ENCODE measurements around the gene BACH1. TPM values are rescaled to one million over a fixed set of nuclear protein-coding genes. Genes with fewer than 3 reads are reported as not detected.

The BACH1 gene
- total RNA-seq, 1 experiment from 2014 or later: 65.2 TPM

DNA sequence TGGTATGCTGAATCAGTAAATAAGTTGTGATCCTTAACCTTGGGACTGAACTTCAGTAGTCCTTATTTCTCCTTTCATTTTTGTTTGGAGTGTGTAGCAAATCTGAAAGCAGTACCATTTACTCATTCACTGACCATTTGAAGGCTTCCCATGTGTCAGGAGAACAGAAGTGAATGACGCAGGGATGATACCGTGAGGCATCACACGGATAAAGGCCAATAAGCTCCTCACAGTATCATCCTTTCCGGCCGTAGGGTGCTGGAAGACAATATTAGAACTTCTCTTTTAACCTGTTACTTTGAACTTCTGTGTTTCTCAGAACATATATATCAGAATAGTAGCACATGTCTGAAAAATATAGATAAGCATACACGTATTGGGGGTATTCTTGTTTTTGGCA lies 21.3 kb downstream of the BACH1 start:
- H3K4me3 Mint-ChIP-seq (ENCODE audit: unreplicated experiment): no peak overlapping the region
- POLR2A ChIA-PET: no interaction called here
- Histone ChIP-seq H3K4me1 (no peaks in the 10 kb centered on the region), H3K9me3 (no peaks in the 10 kb centered on the region), H3K36me3 (ENCODE audit: control insufficient read depth, insufficient read depth, low read length) (peaks cover 2% of the 10 kb centered on the region), H3K27me3 (replicated peaks; ENCODE audit: control insufficient read depth, insufficient read depth, low read length) (no peaks in the 10 kb centered on the region), H3K4me3 (ENCODE audit: low read depth, low read length) (no peak overlapping the region)
- peaks cover 17% of the 10 kb centered on the region for H3K36me3 Mint-ChIP-seq (ENCODE audit: insufficient read depth, unreplicated experiment)
- no TSS peak for BruUV-seq (replicated peaks)
- CTCF ChIA-PET: no interaction called here
- H3K27ac Mint-ChIP-seq (ENCODE audit: unreplicated experiment): no peak overlapping the region
- H3K4me1 Mint-ChIP-seq (ENCODE audit: low read depth, unreplicated experiment): peaks cover 18% of the 10 kb centered on the region
- no peaks in the 10 kb centered on the region for H3K27me3 Mint-ChIP-seq (ENCODE audit: insufficient read depth, unreplicated experiment)
- intact Hi-C loops (cut with micrococcal nuclease; ENCODE audit: unreplicated experiment): loop anchor here (2.0 kb wide), 1 partner anchor 59 kb away; no protein-coding TSS in a partner anchor
- TF ChIP-seq, protein P1, sequence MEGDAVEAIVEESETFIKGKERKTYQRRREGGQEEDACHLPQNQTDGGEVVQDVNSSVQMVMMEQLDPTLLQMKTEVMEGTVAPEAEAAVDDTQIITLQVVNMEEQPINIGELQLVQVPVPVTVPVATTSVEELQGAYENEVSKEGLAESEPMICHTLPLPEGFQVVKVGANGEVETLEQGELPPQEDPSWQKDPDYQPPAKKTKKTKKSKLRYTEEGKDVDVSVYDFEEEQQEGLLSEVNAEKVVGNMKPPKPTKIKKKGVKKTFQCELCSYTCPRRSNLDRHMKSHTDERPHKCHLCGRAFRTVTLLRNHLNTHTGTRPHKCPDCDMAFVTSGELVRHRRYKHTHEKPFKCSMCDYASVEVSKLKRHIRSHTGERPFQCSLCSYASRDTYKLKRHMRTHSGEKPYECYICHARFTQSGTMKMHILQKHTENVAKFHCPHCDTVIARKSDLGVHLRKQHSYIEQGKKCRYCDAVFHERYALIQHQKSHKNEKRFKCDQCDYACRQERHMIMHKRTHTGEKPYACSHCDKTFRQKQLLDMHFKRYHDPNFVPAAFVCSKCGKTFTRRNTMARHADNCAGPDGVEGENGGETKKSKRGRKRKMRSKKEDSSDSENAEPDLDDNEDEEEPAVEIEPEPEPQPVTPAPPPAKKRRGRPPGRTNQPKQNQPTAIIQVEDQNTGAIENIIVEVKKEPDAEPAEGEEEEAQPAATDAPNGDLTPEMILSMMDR (IDR thresholded peaks at IDR 0.05; ENCODE audit: insufficient read depth in 1 of 2, low read depth in 1 of 2, low read length in 1 of 2, severe bottlenecking in 1 of 2, unreplicated experiment in 1 of 2): no peak
- no peak for DNase-seq
- no peaks in the 10 kb centered on the region for H3K9me3 Mint-ChIP-seq (ENCODE audit: unreplicated experiment)

DNA sequence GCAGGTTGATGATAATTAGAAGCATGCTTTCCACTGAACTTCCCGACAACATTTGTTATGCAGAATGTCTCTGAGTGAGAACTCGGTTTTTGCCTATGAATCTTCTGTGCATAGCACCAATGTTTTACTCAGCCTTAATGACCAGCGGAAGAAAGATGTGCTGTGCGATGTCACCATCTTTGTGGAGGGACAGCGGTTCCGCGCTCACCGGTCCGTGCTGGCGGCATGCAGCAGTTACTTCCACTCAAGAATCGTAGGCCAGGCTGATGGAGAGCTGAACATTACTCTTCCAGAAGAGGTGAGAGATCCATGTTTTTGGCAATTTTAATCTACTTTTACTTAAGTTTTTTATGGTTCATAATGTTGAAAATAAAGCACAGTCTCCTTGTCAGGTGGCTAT lies 22.5 kb downstream of the BACH1 start:
- Mint-ChIP-seq H3K4me3 (ENCODE audit: unreplicated experiment) (no peak overlapping the region), H3K9me3 (ENCODE audit: unreplicated experiment) (no peaks in the 10 kb centered on the region), H3K36me3 (ENCODE audit: insufficient read depth, unreplicated experiment) (peaks cover 26% of the 10 kb centered on the region), H3K4me1 (ENCODE audit: low read depth, unreplicated experiment) (peaks cover 14% of the 10 kb centered on the region), H3K27ac (ENCODE audit: unreplicated experiment) (no peak overlapping the region), H3K27me3 (ENCODE audit: insufficient read depth, unreplicated experiment) (no peaks in the 10 kb centered on the region)
- POLR2A ChIA-PET: no interaction called here
- Histone ChIP-seq H3K9me3 (no peaks in the 10 kb centered on the region), H3K4me1 (no peaks in the 10 kb centered on the region), H3K27me3 (replicated peaks; ENCODE audit: control insufficient read depth, insufficient read depth, low read length) (no peaks in the 10 kb centered on the region), H3K36me3 (ENCODE audit: control insufficient read depth, insufficient read depth, low read length) (peaks cover 2% of the 10 kb centered on the region), H3K4me3 (ENCODE audit: low read depth, low read length) (no peak overlapping the region)
- no peak for DNase-seq
- TF ChIP-seq, protein P1 (IDR thresholded peaks at IDR 0.05; ENCODE audit: insufficient read depth in 1 of 2, low read depth in 1 of 2, low read length in 1 of 2, severe bottlenecking in 1 of 2, unreplicated experiment in 1 of 2): no peak
- intact Hi-C loops (cut with micrococcal nuclease; ENCODE audit: unreplicated experiment): loop anchor here (2.0 kb wide), 1 partner anchor 60 kb away; no protein-coding TSS in a partner anchor
- TSS peak; percentile 8 for BruUV-seq (replicated peaks)
- CTCF ChIA-PET: no interaction called here

DNA sequence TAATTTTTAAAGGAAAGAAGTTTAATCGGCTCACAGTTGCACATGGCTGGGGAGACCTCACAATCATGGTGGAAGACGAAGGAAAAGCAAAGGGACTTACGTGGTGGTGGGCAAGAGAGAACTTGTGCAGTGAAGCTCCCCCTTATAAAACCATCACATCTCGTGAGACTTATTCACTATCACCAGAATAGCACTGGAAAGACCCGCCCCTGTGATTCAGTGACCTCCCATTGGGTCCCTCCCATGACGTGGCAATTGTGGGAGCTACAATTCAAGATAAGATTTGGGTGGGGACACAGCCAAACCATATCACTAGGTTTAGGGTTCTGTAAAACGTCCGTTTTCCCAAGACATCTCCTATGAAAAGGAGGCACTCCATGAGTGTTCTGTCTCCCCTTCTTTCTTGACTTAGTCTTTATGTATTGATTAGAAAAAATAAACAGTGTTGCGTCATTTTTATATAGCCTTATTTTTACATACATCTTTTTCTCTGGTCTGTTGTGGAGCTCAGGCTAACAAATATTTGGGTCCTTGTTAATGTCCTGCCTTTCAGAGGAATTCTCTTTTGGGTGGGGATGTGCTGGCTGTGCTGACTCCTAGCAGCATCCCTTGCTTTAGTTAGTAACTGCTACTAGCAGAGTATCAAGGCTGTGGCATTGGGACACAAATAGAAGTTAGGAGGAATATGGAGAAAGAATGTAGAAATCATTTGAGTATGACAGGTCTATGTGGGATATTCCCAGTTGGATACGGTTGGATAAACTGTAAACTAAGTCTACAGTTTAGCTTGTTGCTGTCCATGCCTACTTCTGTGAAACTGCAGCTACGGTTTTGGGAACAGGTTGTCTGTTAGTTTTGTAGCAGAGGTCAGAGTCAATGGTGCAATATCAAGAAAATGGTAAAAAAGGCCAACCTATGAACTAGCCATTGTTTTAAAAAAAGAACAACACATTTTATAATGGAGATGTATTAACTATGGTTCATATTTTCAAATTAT lies 23.5 kb downstream of the BACH1 start:
- no peaks in the 10 kb centered on the region for H3K27me3 ChIP-seq (replicated peaks; ENCODE audit: control insufficient read depth, insufficient read depth, low read length)
- Mint-ChIP-seq H3K36me3 (ENCODE audit: insufficient read depth, unreplicated experiment) (peaks cover 35% of the 10 kb centered on the region), H3K27me3 (ENCODE audit: insufficient read depth, unreplicated experiment) (no peaks in the 10 kb centered on the region), H3K9me3 (ENCODE audit: unreplicated experiment) (no peaks in the 10 kb centered on the region), H3K4me3 (ENCODE audit: unreplicated experiment) (no peak overlapping the region), H3K27ac (ENCODE audit: unreplicated experiment) (no peak overlapping the region), H3K4me1 (ENCODE audit: low read depth, unreplicated experiment) (peaks cover 13% of the 10 kb centered on the region)
- BruUV-seq (replicated peaks): no TSS peak
- ChIA-PET CTCF (no interaction called here), POLR2A (no interaction called here)
- no peak overlapping the region for H3K4me3 ChIP-seq (ENCODE audit: low read depth, low read length)
- intact Hi-C loops (cut with micrococcal nuclease; ENCODE audit: unreplicated experiment): loop anchor here (2.0 kb wide), 1 partner anchor 61 kb away; no protein-coding TSS in a partner anchor
- DNase-seq: no peak
- H3K36me3 ChIP-seq (ENCODE audit: control insufficient read depth, insufficient read depth, low read length): peaks cover 4% of the 10 kb centered on the region
- no peaks in the 10 kb centered on the region for H3K4me1 ChIP-seq
- no peaks in the 10 kb centered on the region for H3K9me3 ChIP-seq
- TF ChIP-seq, protein P1 (IDR thresholded peaks at IDR 0.05; ENCODE audit: insufficient read depth in 1 of 2, low read depth in 1 of 2, low read length in 1 of 2, severe bottlenecking in 1 of 2, unreplicated experiment in 1 of 2): no peak
